Inflammatory macrophage (primary cell): ENCODE results near the gene ADGRG6.
A peak's percentile ranks its signal among the peaks of the same experiment; 100 is the strongest.
"Not testable (repeated sequence)": the region's sequence is repeated elsewhere in the genome, so short reads cannot be mapped to it uniquely, and the experiment has no call there.

Experiments
- DNase-seq, 2 donors: peaks; one replicate each; pipeline ENCODE4 v3.0.0-alpha.2; 2020 to 2022
- total RNA-seq, 18 experiments: gene quantifications; one replicate each; lab custom pipeline; 2026; ENCODE audit warnings: mixed read lengths in 6 of 18, inconsistent platforms in 2 of 18; lab: John Stamatoyannopoulos, UW

ADGRG6 gene
- 0.92 to 8.9 (median 3.0) reads per million in 18 experiments for total RNA-seq

GRCh38 chr6:142301651-142302391 is at the start of gene ADGRG6:
Gene ADGRG6 (plus strand): TSS chr6:142302007. CDS start chr6:142302330, 323 bp downstream.
- DNase-seq, result peak; percentile 32 to 67

GRCh38 chr6:142254513-142254912 is 47.3 kb upstream of the ADGRG6 start:
- DNase-seq, result no peak

DNA sequence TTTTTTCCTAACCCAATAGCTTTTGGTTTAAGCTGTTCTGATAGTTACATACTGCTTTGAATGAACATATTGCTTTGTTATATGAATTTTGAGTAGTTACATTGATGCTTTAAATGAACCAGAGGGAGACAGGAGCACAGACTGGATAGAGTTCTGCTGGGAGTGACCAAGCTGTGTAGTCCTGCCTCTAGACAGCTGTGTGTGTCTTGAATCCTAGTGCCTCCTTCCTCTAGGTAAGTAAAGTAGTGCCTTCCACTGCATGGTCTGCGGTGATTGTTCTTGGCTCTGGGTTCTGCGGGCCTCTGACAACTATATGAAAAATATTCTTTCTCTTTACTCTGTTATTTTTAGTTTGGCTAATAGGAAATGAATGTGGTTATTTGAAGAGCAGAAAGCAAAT is 46.0 kb upstream of the ADGRG6 start:
- DNase-seq, result no peak

DNA sequence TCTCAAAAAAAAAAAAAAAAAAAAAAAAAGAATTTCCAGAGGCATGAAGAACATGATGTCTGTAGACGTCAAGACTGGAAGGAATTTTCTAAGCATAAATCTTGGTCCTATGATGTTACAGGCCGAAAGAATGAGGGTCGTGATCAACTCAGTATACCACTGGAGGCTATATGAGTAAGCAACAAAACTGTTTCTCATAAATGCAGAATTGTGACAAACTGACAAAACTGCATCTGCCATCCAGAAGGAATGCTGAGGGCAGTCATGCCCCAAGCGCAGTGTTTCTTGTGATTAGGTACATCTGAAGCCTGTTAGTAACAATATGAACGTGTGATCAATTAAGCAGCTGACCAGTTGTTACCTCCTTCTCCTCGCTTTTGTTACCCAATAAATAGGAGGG is 43.5 kb upstream of the ADGRG6 start:
- DNase-seq, result no peak

DNA sequence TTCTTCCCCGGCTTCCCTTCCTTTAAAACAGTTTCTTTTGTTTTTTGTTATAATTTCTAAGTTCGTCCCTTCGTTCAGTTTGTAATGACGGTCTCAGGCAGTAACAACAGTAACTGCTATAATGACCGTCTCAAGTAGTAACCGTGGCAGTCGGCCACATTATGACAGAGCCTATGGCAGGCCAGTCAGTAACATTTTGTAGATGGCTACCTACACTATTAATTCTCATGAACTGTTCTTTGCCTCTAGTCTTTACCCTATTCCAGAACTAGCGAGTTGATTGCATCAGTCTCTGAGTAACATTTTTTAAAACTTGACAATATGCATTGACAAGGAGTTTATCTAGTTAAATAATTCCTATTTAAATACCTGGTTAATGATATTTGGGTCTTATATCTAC is 43.0 kb upstream of the ADGRG6 start:
- no peak for DNase-seq

GRCh38 chr6:142260748-142261147 is 41.1 kb upstream of the ADGRG6 start:
- DNase-seq, result no peak

DNA sequence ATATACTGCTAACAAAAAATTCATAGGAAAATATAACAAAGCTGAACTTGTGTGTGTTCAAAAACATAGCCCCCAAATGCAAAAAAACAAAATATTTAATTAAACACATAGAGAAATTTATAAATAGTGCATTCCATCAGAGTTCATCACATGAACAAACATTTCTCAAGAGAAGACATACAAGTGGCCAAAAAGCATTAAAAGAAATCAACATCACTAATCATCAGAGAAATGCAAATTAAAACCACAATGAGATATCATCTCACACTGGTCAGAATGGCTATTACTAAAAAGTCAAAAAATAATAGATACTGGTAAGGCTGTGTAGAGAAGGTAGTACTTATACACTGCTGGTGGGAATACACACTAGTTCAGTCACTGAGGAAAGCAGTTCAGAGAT is 39.6 kb upstream of the ADGRG6 start:
- no peak for DNase-seq

DNA sequence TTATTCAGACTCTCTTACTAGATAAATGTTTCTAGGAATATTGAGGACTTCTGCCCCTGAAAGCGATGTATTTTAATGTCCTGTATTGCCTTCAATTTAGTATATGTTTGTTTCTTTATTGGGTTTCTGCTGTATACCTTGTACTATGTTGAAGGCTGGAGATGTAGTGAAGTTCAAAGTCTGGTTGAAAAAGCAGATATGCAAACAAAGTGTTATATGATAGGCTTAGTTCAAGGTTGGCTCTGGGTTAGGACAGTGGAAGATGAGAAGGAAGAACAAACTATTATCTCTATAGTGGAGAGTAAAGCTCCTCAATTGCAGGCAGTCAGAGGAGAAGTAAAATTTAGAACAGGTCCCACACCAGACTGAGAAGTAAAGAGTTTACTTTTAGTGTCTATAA is 36.3 kb upstream of the ADGRG6 start:
- DNase-seq, result no peak

GRCh38 chr6:142266060-142266459 is 35.7 kb upstream of the ADGRG6 start:
- DNase-seq, result no peak

DNA sequence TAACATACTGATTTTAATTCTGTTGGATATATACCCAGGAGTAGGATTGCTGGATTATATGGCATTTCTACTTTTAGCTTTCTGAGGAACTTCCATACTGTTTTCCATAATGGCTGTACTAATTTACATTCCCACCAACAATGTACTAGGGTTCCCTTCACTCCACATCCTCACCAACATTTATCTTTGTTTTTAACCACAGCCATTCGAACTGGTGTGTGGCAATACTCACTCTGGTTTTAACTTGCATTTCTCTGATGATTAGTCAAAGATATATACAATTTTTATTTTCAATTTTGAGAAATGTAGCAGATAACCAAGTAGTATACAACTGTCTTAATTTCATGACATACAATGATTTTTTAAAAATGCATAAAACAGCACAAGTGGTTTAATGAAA is 30.3 kb upstream of the ADGRG6 start:
- DNase-seq, result no peak

DNA sequence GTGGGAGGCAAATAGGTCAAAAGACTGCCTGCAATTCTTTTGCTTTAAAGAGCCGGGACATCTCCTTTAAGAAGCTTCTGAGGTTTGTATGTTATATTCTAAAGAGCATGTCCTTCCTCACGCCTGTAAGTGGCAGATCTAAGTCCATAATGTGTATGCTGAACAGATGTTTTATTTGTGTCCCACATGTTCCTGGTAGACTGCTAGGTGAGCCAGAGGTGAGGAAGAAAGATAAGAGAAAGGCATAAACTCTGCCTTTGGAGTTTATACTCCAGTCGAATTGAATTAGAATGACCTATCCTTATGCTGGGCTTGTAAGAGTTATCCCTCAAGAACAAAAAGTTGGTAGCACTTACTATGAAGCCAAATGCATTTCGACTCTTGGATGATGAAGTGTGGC is 27.2 kb upstream of the ADGRG6 start:
- no peak for DNase-seq

DNA sequence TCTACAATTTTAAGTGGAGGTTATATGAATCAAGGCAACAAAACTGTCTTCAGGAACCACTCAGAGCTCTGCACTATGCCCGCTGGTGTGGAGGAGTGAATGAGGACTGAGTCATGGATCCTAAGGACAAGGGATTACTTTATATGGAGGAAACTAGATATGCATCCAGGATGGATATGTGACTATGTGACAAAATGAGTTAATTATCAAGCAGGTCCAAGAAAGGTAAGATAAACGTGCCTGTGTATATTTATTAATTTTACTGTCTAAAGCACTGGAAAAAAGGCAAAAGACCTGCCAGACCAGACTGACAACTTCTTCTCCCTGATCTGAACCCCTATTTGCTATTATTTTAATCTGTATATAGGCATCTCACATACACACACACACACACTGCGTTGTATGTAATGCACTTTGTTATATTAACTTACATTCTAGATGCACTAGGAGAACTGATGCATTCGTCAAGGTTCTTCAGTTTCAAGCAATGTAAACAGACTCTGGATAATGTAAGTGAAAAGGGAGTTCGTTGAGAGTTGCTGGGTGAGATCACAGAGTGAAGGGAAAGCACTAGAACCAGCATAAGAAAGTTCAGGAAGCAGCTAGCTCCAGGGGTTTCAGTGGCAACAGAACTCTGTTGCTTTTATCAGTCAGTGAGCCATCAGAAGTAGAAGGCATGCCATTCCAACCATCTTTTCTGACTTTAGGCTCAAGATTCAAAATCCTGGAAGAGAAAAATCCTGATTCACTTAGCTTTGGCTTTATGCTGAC is 26.4 kb upstream of the ADGRG6 start:
- DNase-seq, result no peak

DNA sequence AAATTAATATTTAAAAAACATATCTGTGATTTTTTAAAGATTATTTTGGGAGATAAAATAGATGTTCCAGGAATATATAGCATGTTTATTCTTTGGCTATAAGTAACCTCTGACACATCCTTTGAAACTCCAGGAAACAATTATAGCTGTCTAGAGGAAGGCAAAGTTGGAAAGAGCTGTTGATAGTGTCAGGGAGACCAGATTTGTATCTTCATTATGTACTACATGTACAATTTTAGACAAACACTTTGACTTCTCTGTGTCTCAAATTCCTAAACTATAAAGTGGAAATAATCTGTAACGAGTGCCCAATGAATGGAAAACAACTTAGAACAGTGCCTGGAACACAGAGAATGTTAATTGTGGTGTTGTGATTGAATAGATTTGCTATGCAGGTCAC is 25.6 kb upstream of the ADGRG6 start:
- no peak for DNase-seq

GRCh38 chr6:142279350-142280180 is 22.2 kb upstream of the ADGRG6 start:
- DNase-seq, result no peak

- DNase-seq, result no peak
These were observed 21.5 kb upstream of the ADGRG6 start for GRCh38 chr6:142280265-142280664.

DNA sequence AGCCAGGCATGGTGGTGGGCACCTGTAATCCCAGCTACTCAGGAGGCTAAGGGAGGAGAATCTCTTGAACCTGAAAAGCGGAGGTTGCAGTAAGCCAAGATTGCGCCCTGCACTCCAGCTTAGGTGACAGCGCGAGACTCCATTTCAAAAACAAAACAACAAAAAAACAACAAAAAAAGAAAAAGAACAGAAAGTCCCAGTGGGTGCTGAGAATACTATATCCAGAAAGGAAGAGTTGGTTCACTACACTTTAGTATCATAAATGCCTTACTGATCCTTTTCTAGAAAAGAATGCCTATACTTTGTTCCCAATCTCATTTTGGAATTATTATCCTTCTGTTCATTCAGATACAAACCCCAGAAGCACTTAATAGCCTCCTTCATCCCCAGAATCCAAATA is 20.9 kb upstream of the ADGRG6 start:
- DNase-seq, result no peak

DNA sequence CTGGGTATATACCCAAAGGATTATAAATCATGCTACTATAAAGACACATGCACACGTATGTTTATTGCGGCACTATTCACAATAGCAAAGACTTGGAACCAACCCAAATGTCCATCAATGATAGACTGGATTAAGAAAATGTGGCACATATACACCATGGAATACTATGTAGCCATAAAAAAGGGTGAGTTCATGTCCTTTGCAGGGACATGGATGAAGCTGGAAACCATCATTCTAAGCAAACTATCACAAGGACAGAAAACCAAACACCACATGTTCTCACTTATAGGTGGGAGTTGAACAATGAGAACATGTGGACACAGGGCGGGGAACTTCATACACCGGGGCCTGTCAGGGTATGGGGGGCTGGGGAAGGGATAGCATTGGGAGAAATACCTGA is 18.7 kb upstream of the ADGRG6 start:
- not testable (repeated sequence) for DNase-seq

GRCh38 chr6:142284419-142284818 is 17.4 kb upstream of the ADGRG6 start:
- DNase-seq, result no peak

DNA sequence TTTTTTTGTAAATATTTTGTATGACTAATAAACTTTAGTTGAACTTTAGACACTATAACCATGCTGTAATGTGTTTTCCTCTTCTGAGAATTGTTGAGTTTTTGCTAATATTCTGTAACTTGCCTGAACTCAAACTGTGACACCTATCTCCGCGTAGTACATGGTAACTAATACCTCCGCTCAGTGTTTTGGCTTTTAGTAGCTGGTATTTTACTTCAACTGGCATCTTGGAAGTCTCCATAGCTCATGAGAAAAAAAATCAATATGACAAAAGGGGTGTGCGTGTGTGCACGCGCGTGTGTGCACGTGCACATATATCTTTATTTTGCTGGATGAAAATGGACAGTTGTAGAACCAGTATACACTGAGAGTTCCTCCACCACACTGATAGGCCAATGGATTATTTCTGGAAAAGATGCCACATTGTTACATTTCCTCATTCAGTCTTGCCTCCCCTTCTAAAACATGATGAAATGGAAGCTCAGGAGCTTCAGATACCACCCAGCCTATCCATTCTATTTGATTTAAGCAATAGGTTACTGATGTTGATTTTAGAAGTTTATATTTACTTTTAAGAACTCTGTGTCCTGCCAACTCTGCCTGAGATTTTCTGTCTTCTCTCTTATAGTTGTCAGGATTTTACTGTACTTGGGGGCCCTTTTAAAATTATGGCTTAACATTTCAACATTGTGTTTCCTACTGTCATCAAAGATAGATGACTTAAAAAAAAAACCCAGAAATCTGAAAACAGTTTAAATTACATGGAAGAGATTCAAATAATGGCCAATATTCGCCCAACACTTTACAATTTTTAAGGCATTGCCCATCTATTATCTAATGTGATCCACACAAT is 16.3 kb upstream of the ADGRG6 start:
- DNase-seq, result no peak

GRCh38 chr6:142286088-142286409 is 15.8 kb upstream of the ADGRG6 start:
- DNase-seq, result no peak

DNA sequence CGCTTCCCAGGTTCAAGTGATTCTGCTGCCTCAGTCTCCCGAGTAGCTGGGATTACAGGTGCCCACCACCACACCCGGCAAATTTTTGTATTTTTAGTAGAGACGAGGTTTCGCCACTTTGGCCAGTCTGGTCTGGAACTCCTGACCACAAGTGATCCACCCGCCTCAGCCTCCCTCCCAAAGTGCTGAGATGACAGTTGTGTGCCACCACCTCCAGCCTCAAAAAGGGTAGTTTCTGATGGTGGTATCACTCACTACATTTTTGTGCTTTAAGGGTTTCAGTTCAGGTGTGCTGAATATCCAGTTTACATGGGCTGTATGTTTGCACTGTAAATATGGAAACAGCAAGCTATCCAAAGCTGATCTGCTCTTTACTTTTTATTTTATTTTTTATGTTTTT is 12.1 kb upstream of the ADGRG6 start:
- no peak for DNase-seq

DNA sequence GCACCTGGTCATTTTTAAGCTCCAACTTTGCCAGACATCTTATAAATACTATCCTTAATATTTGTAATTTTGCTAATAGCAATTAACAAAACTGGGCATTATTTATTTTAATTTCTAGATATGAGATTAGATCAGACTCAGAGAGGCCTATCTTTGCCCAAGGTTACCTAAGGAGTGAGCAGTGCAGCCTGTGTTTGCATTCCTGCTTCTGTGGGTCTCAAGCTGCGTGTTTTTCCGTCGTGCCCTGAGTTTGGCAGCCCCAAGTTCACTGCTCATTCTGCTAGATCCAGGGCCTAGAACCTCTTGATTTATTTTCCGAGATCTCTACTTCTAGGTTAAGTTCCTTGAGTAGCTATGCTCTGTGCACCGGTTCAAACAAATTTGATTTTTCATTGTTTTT is 11.0 kb upstream of the ADGRG6 start:
- DNase-seq, result no peak
